IMR-90 (cell line): ENCODE data around the gene GLIS1. TPM values are rescaled to one million over a fixed set of nuclear protein-coding genes. Genes with fewer than 3 reads are reported as not detected.

Experiments used
- ATAC-seq: fragments of 200-7000 bp; cut with Tn5 transposase; 2 replicates; pipeline ENCODE4 v1.9.1; 2020; ENCODE audit warnings: low read depth, mild to moderate bottlenecking, moderate library complexity
- BruUV-seq: library from RNA; stranded (reverse); fragments of 400-500 nt; replicated peaks from 2 replicates; lab custom pipeline; 2021; lab: Mats Ljungman, UMichigan
- CTCF ChIA-PET: fragments of 300-600 bp; formaldehyde crosslinking; extraction: SDS; loops from one replicate; lab custom pipeline; 2021; ENCODE audit warnings: antibody characterized with exemption; lab: Yijun Ruan, JAX
- POLR2A ChIA-PET: fragments of 300-600 bp; sonication (Branson Sonifier 250); formaldehyde crosslinking; loops from one replicate; lab custom pipeline; 2022; ENCODE audit warnings: antibody characterized with exemption; ENCODE audit not compliant: unreplicated experiment; lab: Charles Lee
- DNase-seq: peaks from one replicate; pipeline ENCODE4 v3.0.0; 2013
- H2AFZ ChIP-seq: replicated peaks from 2 replicates; pipeline ENCODE3; 2013; ENCODE audit warnings: low read length, mild to moderate bottlenecking; ENCODE audit not compliant: poor library complexity
- H2AK5ac ChIP-seq: 2 replicates; pipeline ENCODE4 v1.6.1; 2013; ENCODE audit warnings: low read depth, low read length, inconsistent platforms
- H2AK9ac ChIP-seq: replicated peaks from 2 replicates; pipeline ENCODE3; 2013; ENCODE audit warnings: mild to moderate bottlenecking, low read depth, low read length, moderate library complexity; ENCODE audit not compliant: poor library complexity
- H2BK120ac ChIP-seq: 2 replicates; pipeline ENCODE4 v1.6.1; 2013; ENCODE audit warnings: low read depth, low read length, inconsistent platforms
- H2BK15ac ChIP-seq: 3 replicates; pipeline ENCODE4 v1.6.1; 2013; ENCODE audit warnings: low read depth, low read length, inconsistent platforms
- H2BK20ac ChIP-seq: 2 replicates; pipeline ENCODE4 v1.6.1; 2013; ENCODE audit warnings: low read depth, mild to moderate bottlenecking, inconsistent platforms, low read length, moderate library complexity
- H2BK5ac ChIP-seq: 2 replicates; pipeline ENCODE4 v1.6.1; 2013; ENCODE audit warnings: mild to moderate bottlenecking, low read depth, low read length, inconsistent platforms; ENCODE audit not compliant: poor library complexity, severe bottlenecking
- H3K14ac ChIP-seq: replicated peaks from 2 replicates; pipeline ENCODE4 v1.6.1; 2013; ENCODE audit warnings: low read depth, low read length, inconsistent platforms
- H3K18ac ChIP-seq: 2 replicates; pipeline ENCODE4 v1.6.1; 2013; ENCODE audit warnings: low read depth, low read length, control low read depth
- H3K23ac ChIP-seq: 2 replicates; pipeline ENCODE4 v1.6.1; 2013; ENCODE audit warnings: low read depth, low read length, inconsistent platforms
- H3K27ac ChIP-seq: 2 replicates; pipeline ENCODE4 v1.5.1; 2013; ENCODE audit warnings: mild to moderate bottlenecking, control low read depth, low read length; ENCODE audit not compliant: insufficient read depth
- H3K27me3 ChIP-seq: 2 replicates; pipeline ENCODE4 v1.6.1; 2013; ENCODE audit warnings: low read length; ENCODE audit not compliant: control insufficient read depth, insufficient read depth
- H3K36me3 ChIP-seq: 2 replicates; pipeline ENCODE4 v1.6.1; 2013; ENCODE audit warnings: low read length, mixed read lengths; ENCODE audit not compliant: control insufficient read depth, insufficient read depth
- H3K4ac ChIP-seq: 2 replicates; pipeline ENCODE4 v1.6.1; 2013; ENCODE audit warnings: low read depth, low read length, inconsistent platforms
- H3K4me1 ChIP-seq: 2 replicates; pipeline ENCODE4 v1.6.1; 2013; ENCODE audit warnings: low read length, mixed read lengths; ENCODE audit not compliant: control insufficient read depth, insufficient read depth
- H3K4me2 ChIP-seq: 2 replicates; pipeline ENCODE4 v1.6.1; 2013; ENCODE audit warnings: low read depth, mild to moderate bottlenecking, control low read depth, low read length, moderate library complexity
- H3K4me3 ChIP-seq: 2 replicates; pipeline ENCODE4 v1.5.1; 2013; ENCODE audit warnings: low read depth, mild to moderate bottlenecking, control low read depth, low read length, moderate library complexity; ENCODE audit not compliant: insufficient read depth
- H3K56ac ChIP-seq: 2 replicates; pipeline ENCODE4 v1.6.1; 2013; ENCODE audit warnings: low read length, inconsistent platforms; ENCODE audit not compliant: insufficient read depth; ENCODE audit errors: extremely low read depth
- H3K79me1 ChIP-seq, 2 experiments: 2 replicates each; pipeline ENCODE4 v1.6.1; 2013; ENCODE audit warnings: low read length in 2 of 2, inconsistent platforms in 1 of 2, low read depth in 1 of 2
- H3K9ac ChIP-seq: 2 replicates; pipeline ENCODE4 v1.6.1; 2013; ENCODE audit warnings: low read depth, low read length, control low read depth
- H3K9me1 ChIP-seq: 2 replicates; pipeline ENCODE4 v1.6.1; 2013; ENCODE audit warnings: low read length, inconsistent platforms; ENCODE audit not compliant: insufficient read depth
- H3K9me3 ChIP-seq: 2 replicates; pipeline ENCODE4 v1.6.1; 2013; ENCODE audit warnings: low read length; ENCODE audit not compliant: control insufficient read depth, insufficient read depth
- H4K20me1 ChIP-seq: 2 replicates; pipeline ENCODE4 v1.6.1; 2013; ENCODE audit warnings: low read length, inconsistent platforms; ENCODE audit not compliant: insufficient read depth
- H4K5ac ChIP-seq: 2 replicates; pipeline ENCODE4 v1.6.1; 2013; ENCODE audit warnings: mild to moderate bottlenecking, low read depth, low read length, control low read depth
- H4K8ac ChIP-seq, 2 experiments: 2 replicates each; pipeline ENCODE4 v1.6.1; 2013; ENCODE audit warnings: low read depth in 2 of 2, low read length in 2 of 2, control low read depth in 1 of 2, inconsistent platforms in 1 of 2
- H4K91ac ChIP-seq: 2 replicates; pipeline ENCODE4 v1.6.1; 2013; ENCODE audit warnings: low read depth, low read length, inconsistent platforms; ENCODE audit not compliant: insufficient read depth
- BHLHE40 ChIP-seq: fragments of 150-350 bp; IDR thresholded peaks from 2 replicates; pipeline ENCODE4 v1.6.1; 2016; ENCODE audit warnings: mild to moderate bottlenecking, low read depth, low read length
- CEBPB ChIP-seq: IDR thresholded peaks from 2 replicates; pipeline ENCODE4 v1.6.1; 2012; ENCODE audit warnings: low read depth, low read length, improper control_type of control experiment
- CHD1 ChIP-seq: IDR thresholded peaks from 2 replicates; pipeline ENCODE4 v1.6.1; 2012; ENCODE audit warnings: low read depth, low read length, improper control_type of control experiment
- CTCF ChIP-seq: conservative IDR thresholded peaks from 2 replicates; pipeline ENCODE4 v1.5.1; 2012; ENCODE audit warnings: mild to moderate bottlenecking, low read depth, low read length, improper control_type of control experiment
- ELK1 ChIP-seq: fragments of 150-350 bp; IDR thresholded peaks from 2 replicates; pipeline ENCODE4 v1.6.1; 2016; ENCODE audit warnings: low read depth, mild to moderate bottlenecking, low read length, moderate library complexity, borderline replicate concordance
- FOS ChIP-seq: fragments of 150-350 bp; IDR thresholded peaks from 2 replicates; pipeline ENCODE4 v1.6.1; 2016; ENCODE audit warnings: low read depth, low read length
- MAFK ChIP-seq: IDR thresholded peaks from 2 replicates; pipeline ENCODE4 v1.6.1; 2012; ENCODE audit warnings: low read depth, low read length, improper control_type of control experiment
- MAZ ChIP-seq: IDR thresholded peaks from 2 replicates; pipeline ENCODE4 v1.6.1; 2012; ENCODE audit warnings: low read depth, mild to moderate bottlenecking, low read length, improper control_type of control experiment, moderate library complexity, borderline replicate concordance
- MXI1 ChIP-seq: IDR thresholded peaks from 2 replicates; pipeline ENCODE4 v1.6.1; 2012; ENCODE audit warnings: low read depth, mild to moderate bottlenecking, low read length, moderate library complexity, borderline replicate concordance
- NFE2L2 ChIP-seq: fragments of 150-350 bp; IDR thresholded peaks from 2 replicates; pipeline ENCODE4 v1.6.1; 2016; ENCODE audit warnings: low read depth, mild to moderate bottlenecking, low read length
- POLR2A ChIP-seq: IDR thresholded peaks from 2 replicates; pipeline ENCODE4 v1.6.1; 2012; ENCODE audit warnings: mild to moderate bottlenecking, low read depth, low read length
- RAD21 ChIP-seq: IDR thresholded peaks from 2 replicates; pipeline ENCODE4 v1.6.1; 2012; ENCODE audit warnings: low read length, improper control_type of control experiment
- RCOR1 ChIP-seq: IDR thresholded peaks from 2 replicates; pipeline ENCODE4 v1.6.1; 2012; ENCODE audit warnings: mild to moderate bottlenecking, low read length, improper control_type of control experiment; ENCODE audit not compliant: insufficient replicate concordance
- RFX5 ChIP-seq: IDR thresholded peaks from 2 replicates; pipeline ENCODE4 v1.8.0; 2012; ENCODE audit warnings: low read depth, mild to moderate bottlenecking, low read length, moderate library complexity
- SMC3 ChIP-seq: fragments of 150-350 bp; IDR thresholded peaks from 2 replicates; pipeline ENCODE4 v1.6.1; 2016; ENCODE audit warnings: low read depth, mild to moderate bottlenecking, antibody characterized with exemption, low read length, moderate library complexity
- USF2 ChIP-seq: fragments of 150-350 bp; IDR thresholded peaks from 2 replicates; pipeline ENCODE4 v1.6.1; 2017; ENCODE audit warnings: mild to moderate bottlenecking, antibody characterized with exemption, low read length, low read depth
- WGBS, 2 experiments: methylation state at CpG; one replicate each; pipeline versions ENCODE4 v1.1.5 to v1.1.7; 2013; ENCODE audit warnings: missing lambda C conversion rate in 2 of 2; ENCODE audit not compliant: insufficient read length in 1 of 2; ENCODE audit errors: extremely low coverage in 2 of 2; 5-methylcytosine and 5-hydroxymethylcytosine counted together
- dilution Hi-C: fragments of 300-500 bp; cut with HindIII; formaldehyde crosslinking; loops from one replicate; pipeline ENCODE4 v1.14.3; 2018; ENCODE audit warnings: low sequenced_read_pairs; ENCODE audit not compliant: unreplicated experiment
- in situ Hi-C: fragments of 300-500 bp; cut with MboI; formaldehyde crosslinking; loops from 3 replicates; pipeline ENCODE4 v1.14.3; 2019; ENCODE audit warnings: low sequenced_read_pairs, inconsistent platforms, mixed read lengths
- intact Hi-C: fragments of 100-400 bp; cut with micrococcal nuclease; formaldehyde crosslinking; loops from 2 replicates; pipeline ENCODE4 v1.10.0; 2022
- polyA plus RNA-seq, 3 experiments: library from polyadenylated mRNA; depleted of rRNA; stranded (reverse); fragments of >200 nt; gene quantifications; 2 replicates each; pipeline ENCODE4 v1.2.3, GENCODE V29; 2012; ENCODE audit warnings: low replicate concordance in 1 of 3
- total RNA-seq: library from RNA; depleted of rRNA; stranded (reverse); fragments of >200 nt; gene quantifications from 2 replicates; pipeline ENCODE4 v1.2.3, GENCODE V29; 2012

Gene GLIS1
- total and polyA plus RNA-seq, 2 of the 4 experiments (the other 2 are of a cell fraction): 0.18 to 2.3 TPM

- Histone ChIP-seq H3K9me1 (peaks cover 21% of the 10 kb centered on the region), H2BK120ac (no peak overlapping the region), H3K4me3 (no peak overlapping the region), H4K91ac (no peak overlapping the region), H2AK5ac (no peak overlapping the region), H3K27me3 (no peaks in the 10 kb centered on the region), H3K23ac (no peak overlapping the region), H2AFZ (no peak overlapping the region), H4K20me1 (peaks cover 17% of the 10 kb centered on the region), H3K36me3 (peaks cover 2% of the 10 kb centered on the region; the same call in 1 of the 2 replicates), H3K4ac (no peak overlapping the region), H3K14ac (no peak overlapping the region), H3K4me1 (peaks cover 6% of the 10 kb centered on the region; the same call in 1 of the 2 replicates), H3K79me1 (peaks cover 3 to 12% of the 10 kb centered on the region in 2 experiments; a peak in 1 of 4 replicates), H2BK20ac (no peak overlapping the region), H4K5ac (no peak overlapping the region), H3K27ac (no peak overlapping the region), H3K9ac (no peak overlapping the region), H2AK9ac (no peak overlapping the region), H2BK15ac (no peak overlapping the region), H3K4me2 (no peak overlapping the region), H3K9me3 (no peaks in the 10 kb centered on the region), H3K56ac (no peak overlapping the region), H2BK5ac (no peak overlapping the region), H4K8ac (no peak overlapping the region), H3K18ac (no peak overlapping the region)
- BruUV-seq: no TSS peak
- TF ChIP-seq RAD21: no peak
- TF ChIP-seq RFX5: no peak
- TF ChIP-seq BHLHE40: no peak
- TF ChIP-seq ELK1: no peak
- no peak for TF ChIP-seq MAZ
- no peak for TF ChIP-seq MAFK
- TF ChIP-seq FOS: no peak
- TF ChIP-seq USF2: no peak
- TF ChIP-seq CEBPB: no peak
- TF ChIP-seq MXI1: no peak
- TF ChIP-seq CHD1: no peak
- TF ChIP-seq RCOR1: no peak
- no peak for TF ChIP-seq SMC3
- TF ChIP-seq POLR2A: no peak
- TF ChIP-seq NFE2L2: no peak
- TF ChIP-seq CTCF: no peak
- dilution Hi-C loops: no loop called here
- intact Hi-C loops: no loop called here
- no peak for DNase-seq
- POLR2A ChIA-PET: no interaction called here
- CTCF ChIA-PET: no interaction called here
- no peak for ATAC-seq
- WGBS, 2 experiments: 51% methylated on average over 10 of the region's 13 CpGs; no CpG with 5 or more reads in 1 of the 2 experiments
- in situ Hi-C loops: no loop called here
Measured at GRCh38 chr1:53559391-53559815, 179.6 kb downstream of the GLIS1 start.
